Measurements from ENCODE around the gene GIMAP8.
"Not testable (repeated sequence)": the region's sequence is repeated elsewhere in the genome, so short reads cannot be mapped to it uniquely, and the experiment has no call there.

The GIMAP8 gene

DNA sequence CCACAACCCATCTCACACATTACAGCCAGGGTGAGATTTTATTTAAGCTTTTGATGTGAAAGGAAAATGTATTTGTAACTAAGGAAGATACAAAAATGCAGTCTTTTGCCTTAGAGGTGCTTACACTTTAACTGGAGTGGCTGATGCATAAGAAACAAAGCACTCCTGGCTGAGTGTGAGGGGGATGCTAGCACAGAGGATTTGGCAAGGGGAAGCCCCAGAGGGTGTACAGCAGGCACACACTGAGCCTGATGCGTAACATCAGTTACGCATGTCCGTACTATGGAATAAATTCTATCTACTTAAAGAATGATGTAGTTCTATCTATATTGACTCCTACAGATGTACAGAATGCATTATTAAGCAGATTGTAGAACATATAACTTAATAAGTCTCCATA lies 17.8 kb downstream of the GIMAP8 start:
- DNase-seq = no peak

DNA sequence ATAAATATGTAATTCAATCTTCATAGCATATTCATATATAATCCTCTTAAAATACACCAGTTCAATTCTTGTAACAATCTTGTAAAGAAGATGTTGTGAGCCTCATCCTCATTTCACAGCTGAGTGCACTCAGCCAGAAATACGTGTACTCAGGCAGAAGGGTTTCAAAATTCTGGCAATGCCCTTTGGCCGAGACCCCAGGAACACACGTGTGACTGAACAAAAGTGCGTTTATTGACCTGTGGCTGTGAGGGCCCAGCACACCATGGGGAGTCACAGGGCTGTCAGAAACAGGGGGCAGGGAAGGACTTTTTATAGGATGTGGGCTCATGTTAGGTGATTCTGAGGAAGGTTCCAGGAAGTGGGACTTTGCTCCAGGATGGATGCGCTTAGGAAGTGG lies 21.5 kb downstream of the GIMAP8 start:
- DNase-seq = no peak

DNA sequence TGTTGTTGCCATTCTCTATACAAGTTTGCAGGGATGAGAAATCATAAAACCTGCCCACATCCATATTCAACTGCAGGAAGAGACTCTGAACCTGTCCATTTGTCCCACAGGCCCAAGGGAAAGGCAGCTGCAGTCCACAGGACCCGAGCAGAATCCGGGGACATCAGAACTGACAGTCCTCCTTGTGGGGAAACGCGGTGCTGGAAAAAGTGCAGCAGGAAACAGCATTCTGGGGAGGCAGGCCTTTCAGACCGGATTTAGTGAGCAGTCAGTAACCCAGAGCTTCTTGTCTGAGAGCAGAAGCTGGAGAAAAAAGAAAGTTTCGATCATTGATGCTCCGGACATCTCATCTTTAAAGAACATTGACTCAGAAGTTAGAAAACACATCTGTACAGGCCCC lies 23.5 kb downstream of the GIMAP8 start:
- DNase-seq = no peak

DNA sequence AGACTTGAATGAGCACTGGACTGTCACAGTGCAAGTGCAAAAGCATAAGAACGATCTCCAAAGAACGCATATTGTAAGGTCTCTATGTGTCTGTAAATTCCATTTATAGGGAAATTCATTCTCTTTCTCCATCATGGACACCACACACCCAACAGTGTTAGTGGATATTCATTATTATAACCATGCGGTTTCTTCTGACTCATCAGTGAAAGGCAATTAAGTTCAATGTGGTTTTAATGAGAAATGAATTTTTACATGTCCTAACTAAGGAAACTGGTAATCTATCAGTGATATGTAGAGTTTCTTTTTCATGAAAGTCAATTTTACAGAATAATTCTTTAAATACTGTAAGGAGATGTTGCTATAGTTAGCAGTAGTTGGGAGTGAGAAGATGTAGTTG lies 25.9 kb downstream of the GIMAP8 start:
- no peak for DNase-seq

DNA sequence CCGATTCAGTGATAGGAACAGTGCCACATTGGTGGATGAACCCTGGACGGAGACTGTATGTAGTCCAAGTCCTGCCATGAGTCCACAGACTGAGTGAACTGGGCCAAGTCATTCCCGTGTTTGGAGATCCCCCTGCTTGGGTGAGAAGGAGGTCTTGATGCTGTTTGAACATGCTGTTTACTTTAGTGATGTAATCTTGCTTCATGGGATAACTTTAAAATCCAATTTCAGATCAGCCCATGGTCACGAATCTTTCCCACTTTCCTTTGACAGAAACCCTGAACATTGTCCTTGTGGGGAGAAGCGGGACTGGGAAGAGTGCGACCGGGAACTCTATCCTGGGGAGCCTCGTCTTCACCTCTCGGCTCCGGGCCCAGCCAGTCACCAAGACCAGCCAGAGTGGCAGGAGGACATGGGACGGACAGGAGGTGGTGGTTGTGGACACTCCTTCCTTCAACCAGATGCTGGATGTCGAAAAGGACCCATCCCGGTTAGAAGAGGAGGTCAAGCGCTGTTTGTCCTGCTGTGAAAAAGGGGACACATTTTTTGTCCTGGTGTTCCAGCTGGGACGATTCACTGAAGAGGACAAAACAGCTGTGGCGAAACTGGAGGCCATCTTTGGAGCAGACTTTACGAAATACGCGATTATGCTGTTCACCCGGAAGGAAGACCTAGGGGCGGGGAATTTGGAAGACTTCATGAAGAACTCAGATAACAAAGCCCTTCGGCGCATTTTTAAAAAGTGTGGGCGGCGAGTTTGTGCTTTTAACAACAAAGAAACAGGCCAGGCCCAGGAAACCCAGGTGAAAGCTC lies 26.6 kb downstream of the GIMAP8 start:
- no peak for DNase-seq

DNA sequence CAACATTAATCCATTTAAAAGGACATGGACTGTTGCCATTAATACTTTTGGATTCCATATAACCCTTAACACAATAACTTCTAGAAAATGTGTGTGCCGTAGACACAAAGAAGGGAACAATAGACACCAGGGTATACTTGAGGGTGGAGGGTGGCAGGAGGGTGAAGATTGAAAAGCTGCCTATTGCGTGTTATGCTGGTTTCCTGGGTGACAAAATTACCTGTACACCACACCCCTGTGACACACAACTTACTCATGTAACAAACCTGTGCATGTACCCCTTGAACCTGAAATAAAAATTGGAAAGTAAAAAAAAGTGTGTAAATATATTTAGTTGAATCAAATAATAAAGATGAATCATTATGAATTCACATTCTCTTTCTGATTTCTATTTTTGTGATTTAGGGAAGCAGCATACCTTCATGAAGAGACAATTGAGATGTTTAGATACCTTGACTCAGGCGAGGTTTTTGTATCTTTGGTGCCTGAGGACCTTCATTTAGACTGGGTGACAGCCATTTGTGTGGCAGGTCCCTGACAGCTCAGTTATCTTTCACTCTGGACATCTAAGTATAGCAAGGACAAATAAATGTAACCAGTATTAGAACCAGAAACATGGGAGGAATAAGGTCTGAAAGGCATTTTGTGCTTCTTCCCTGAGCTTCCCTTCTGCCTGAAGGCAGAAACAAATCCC lies 28.7 kb downstream of the GIMAP8 start:
- DNase-seq = no peak

DNA sequence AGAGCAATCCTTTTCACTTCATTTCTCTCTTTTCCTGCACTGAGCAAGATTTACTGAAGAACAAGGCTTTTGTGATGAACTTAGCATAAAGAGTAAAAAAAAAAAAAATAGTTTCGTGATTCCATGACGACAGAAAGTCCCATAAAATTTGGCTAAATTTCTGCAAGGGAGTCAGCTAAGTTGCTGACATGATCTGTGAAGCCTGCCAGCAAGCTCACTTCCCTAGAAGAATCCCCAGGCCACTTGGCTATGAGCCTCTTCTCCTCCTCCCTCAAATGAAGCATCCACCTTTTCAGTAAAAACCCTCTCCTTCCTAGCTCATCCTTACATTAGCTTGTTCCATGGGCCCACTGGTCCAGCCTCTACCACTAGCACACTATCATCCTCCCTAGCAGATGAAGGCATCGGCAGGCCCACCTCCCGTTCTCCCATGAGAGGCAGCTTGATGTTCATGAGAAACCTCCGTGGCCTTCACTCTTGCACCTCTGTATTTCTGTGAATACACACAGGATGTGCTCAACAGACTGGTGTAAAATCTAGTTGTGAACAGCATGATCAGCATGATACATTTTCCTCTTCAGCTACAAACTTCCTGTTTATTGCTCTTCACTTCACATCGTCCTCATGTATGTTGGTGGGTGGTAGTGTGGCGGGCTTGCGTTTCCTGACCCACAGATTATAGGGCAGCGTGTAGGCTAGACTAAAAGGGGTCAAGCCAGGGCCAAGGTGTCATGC lies 30.9 kb downstream of the GIMAP8 start:
- DNase-seq = peak; percentile 58

DNA sequence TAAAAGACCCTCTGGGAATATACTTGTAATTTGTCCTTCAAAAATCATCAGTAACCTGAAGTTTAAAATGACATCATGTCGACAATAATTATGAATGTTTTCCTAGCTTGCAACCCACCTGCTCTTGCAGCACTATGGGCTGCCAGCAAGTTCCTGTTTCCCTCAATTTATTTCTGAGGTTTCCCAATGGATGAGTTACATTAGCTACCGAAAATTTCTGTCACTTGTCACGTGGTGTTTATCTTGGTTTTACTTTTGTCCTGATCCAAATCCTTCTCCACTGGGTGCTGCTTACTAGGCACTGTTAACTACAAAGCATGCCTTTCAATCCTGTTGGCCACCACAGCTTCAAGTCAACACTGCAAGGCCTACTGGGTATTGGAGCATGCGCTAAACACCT lies 31.5 kb downstream of the GIMAP8 start:
- DNase-seq = no peak

DNA sequence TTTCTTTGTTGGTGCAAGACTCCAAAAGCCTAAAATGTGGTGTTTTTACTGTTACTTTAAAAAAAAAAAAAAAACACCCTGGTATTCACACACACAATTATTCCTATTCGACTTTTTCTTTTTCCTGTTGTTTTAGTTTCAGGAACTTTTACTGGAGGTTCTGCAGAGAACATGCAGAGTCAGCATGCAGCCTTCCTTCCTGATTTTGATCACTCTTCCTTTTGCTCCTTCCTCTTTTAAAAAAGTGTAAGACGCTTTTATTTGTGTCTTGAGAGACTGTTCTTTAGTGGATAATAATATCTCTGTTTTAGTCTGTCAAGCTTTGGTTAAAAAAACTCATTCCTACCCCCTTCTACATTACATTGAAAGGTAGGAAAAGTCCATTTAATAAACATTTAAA lies 33.1 kb downstream of the GIMAP8 start:
- DNase-seq = not testable (repeated sequence)

DNA sequence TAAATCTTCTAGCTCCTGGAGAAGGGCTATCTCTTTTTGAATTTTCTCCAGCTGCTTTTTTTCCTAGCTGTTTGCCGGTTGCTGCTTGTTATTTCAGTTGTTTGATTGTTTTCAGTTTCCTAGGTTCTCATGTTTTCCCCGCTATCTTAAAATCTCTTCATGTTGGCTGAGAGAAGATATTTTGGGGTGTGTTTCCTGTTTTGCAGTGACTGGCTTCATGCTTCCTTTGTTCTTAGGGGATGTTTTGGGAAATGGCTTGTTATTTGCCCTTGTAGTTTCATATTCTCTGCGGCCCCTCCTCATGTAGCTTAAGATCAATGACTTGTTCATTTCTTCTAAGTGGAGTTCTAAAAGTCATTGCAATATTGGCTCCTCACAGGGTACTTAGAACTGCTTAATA lies 33.6 kb downstream of the GIMAP8 start:
- not testable (repeated sequence) for DNase-seq

DNA sequence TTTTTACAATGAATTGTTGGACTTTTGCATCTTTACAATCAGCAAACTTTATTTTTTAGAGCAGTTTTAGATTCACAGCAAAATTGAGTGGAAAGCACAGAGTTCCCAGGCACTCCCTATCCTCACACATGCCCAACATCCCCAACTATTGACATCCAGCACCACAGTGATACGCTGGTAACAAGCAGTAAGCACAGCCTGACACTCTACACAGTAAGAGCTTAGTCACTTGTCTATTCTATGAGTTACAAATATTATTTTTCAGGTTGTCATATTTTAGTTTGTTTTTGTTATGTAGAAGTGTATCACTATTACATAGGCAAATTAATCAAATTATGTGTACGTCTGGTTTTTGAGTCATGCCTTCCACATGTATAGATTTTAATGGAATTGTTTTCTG lies 37.2 kb downstream of the GIMAP8 start:
- no peak for DNase-seq

DNA sequence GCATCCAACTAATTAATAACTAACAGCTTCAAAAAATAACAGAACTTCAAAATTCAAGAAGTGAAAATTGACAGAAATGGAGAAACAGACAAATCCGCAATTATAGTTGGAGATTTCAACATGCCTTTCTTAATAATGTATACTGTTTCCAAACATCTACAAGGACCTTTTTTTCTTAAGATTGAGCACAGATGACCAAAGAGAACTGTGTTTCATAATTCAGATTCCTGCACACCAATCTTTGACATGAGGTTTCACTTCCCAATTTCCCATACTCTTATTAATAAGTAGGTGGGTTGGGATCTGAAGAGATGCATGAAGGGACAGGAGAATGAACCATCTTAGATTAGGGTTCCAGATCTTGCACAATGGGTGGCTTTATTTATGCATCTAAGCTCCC lies 39.4 kb downstream of the GIMAP8 start:
- no peak for DNase-seq

DNA sequence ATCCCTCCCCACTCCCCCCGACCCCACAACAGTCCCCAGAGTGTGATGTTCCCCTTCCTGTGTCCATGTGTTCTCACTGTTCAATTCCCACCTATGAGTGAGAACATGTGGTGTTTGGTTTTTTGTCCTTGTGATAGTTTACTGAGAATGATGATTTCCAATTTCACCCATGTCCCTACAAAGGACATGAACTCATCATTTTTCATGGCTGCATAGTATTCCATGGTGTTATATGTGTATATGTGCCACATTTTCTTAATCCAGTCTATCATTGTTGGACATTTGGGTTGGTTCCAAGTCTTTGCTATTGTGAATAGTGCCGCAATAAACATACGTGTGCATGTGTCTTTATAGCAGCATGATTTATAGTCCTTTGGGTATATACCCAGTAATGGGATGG lies 43.0 kb downstream of the GIMAP8 start:
- DNase-seq = not testable (repeated sequence)

DNA sequence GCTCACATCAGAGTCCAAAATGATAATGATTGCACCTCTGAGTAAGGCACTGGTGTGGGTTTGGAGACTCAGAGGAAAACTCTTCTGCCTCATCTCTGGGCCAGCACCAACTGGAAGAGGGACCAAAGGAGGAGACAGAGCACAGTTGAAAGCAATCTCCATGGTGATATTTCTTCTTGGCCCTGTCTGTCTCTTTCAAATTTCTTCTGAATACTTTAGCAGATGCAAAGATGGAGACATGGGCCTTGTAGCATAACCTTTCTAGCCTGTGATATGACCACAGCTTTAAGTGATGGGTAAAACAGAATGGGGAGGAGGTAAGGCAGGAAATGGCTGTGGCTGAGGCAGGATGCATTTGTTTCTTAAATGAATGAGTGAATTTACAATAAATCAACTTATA lies 52.1 kb downstream of the GIMAP8 start:
- DNase-seq = no peak

DNA sequence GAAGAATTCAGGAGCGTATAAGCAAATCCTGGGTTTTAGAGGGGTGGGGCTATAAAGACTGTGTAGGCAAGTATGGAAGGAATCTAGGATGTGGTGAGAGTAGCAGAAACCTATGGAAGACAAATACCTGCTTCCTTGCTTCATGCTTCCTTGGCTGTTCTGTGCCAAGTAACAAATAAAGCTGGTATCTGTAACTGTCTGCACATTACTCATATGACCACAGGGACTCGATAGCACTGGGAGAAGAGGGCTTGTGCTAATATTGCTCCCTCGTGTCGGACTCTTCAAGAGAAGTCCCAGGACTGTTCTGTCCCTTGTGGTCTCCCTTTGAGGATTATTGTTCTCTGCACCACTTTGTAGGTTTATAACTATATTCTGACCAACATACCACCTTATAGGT lies 52.7 kb downstream of the GIMAP8 start:
- DNase-seq = no peak

DNA sequence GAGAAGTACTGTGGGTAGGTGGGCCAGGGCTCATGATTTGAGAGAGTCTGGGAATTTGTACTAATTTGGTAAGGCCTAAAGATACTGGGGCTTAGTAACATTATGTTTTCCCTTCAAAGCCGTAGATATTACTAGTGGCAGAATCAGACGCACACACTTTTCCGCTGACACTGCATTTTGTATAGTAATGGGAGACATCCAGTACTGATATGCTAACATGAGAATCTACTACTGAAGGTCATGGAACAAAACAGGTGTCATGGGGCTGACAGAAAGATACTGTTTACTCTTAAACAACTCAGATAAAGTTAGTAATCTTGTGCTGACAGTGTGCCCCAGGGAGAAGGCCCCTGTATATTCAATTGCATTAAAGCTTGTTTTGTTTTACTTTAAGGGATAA lies 53.2 kb downstream of the GIMAP8 start:
- DNase-seq = no peak

DNA sequence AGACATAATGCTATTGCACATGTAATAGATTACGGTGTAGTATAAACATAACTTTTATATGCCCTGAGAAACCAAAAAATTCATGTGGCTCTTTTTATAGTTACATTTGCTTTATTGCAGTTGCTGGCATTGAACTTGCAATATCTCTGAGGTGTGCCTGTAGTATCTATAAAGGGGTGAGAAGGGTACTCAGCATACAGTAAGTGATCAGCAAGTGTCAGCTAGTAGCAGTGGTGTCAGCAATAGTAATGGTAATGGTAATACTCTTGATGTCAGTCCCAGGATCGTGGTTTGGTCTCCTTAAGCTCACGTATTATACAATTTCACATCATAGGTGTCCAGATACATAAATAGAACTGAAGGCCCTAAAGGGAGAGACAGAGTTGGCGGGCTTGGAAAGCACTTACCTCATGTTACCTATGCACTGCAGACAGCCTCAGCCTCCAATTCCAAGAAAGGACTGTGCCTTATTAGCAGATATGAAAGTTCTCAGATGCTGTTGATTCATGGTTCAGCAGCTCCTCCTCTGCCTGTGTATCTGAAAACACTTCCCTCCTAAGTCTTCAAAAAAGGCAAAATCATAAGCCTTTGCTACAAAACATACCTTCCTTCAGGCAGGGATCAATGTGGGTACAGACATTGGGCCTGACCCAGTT lies 57.6 kb downstream of the GIMAP8 start:
- no peak for DNase-seq

DNA sequence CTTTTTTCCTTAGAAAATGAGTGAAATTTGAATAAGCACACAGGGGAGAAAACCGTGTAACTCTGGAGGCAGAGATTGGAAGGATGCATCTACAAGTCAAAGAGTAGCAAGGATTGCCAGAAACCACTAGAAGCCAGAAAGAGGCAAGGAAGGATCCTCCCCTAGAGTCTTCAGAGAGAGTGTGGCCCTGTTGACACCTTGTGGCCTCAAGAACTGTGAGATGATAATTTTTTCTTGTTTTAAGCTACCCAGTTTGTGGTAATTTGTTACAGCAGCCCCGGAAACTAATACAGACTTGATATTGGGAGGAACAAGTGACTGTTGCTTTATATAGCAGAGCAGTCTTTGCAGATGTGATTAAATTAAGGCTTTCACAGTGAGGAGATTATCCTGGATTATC lies 60.6 kb downstream of the GIMAP8 start:
- no peak for DNase-seq

DNA sequence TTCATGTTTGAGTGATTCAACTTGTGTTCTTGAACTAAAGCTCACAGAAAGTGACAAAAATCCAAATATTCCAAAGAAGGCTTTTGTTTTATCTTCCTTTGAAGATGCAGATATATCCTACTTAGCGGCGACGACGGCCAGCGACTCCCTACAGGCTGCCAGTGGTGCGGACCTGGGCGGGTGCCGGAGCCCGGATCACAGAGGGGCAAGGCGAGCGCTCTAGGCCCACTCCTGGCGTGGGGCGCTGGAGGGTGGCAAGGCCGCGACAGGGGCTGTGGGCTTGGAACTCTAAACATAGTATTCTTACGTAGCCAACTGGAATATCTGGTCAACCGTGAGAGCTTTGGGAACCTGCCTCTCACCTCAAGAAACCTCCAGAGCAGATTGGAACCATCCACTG lies 63.3 kb downstream of the GIMAP8 start:
- no peak for DNase-seq

DNA sequence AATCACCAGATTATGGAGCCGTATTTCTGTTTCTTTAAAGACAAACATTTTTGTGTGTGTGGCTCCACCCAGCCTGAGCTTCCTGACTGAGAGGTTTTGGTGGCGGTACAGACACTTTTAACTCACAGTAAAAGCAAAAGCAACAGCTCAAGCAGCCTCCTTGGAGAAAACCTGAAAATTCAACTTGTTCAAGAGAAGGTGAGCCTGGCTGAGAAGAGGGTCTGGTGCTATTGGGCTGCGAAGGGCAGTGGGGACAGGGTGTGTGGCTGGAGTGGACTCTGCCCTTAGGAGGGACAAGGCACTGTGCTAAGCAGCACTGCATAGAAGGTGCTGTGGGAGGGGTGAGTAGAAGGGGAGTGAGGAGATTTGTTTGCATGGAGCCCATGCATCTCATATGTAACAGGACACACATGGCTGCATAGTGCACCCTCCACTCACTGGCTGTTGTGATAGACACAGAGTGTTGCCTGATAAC lies 64.4 kb downstream of the GIMAP8 start, which contains the start of gene GIMAP7:
Gene GIMAP7 (plus strand): TSS at position 125 of the 475 bp plus-strand sequence. CDS start 5,103 bp downstream, outside the sequence.
- DNase-seq = peak; percentile 63

DNA sequence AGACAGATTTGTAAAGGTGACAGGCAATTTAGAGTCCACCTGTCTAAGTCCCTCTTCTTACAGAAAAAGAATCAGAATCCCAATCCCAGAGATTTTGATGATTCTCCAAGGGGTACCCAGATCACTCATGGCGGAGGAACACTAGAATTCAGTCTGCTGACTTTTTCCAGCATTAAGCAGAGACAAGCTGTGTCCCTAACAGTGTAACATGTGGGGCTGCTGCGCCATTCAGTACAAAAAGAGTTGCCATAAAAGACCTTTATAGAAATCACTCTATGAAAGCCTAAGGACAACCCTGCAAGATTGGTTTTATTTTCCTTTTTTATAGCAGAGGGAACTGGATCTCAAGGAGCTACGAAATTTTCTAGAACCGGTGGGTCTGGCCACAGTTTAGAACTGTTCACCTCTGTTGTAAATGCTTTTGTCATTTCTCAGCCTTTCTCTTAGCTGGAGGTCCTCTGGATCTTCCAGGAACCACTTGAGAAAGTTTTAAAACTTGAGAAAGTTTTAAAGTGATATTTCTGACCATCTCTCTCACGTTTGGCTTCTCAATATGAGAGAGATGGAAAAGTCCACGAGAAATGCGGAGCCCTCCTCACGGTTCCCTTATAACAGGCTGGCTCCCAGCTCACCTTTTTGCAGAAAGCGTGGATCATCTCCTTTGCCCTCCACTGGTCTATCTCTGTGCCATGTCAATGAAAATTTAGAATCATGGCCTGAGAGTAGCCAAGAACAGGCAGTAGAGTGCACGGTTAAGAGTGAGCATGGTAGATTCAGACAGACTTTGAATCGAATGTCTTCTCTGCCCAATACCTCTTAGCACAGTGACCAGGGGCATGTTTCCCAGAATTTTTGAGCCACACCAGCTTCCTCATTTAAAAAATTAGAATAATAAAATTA lies 65.1 kb downstream of the GIMAP8 start:
- DNase-seq = no peak
